Fibroblast of lung (primary cell): ENCODE data around the gene SORCS2. TPM values are rescaled to one million over a fixed set of nuclear protein-coding genes. Genes with fewer than 3 reads are reported as not detected.

Source experiments
- DNase-seq, 2 donors: peaks; one replicate each; pipeline versions ENCODE4 v3.0.0 to v3.0.0-alpha.2; 2010; ENCODE audit warnings: low read depth in 2 of 2
- H2AFZ ChIP-seq: 2 replicates; pipeline ENCODE4 v1.5.1; 2012; ENCODE audit warnings: low read length, control low read depth, inconsistent platforms
- H3K27ac ChIP-seq: 2 replicates; pipeline ENCODE4 v1.5.1; 2011; ENCODE audit warnings: low read length, control low read depth; ENCODE audit not compliant: insufficient read depth
- H3K27me3 ChIP-seq: 2 replicates; pipeline ENCODE4 v1.5.1; 2011; ENCODE audit warnings: mild to moderate bottlenecking, low read length; ENCODE audit not compliant: control insufficient read depth, insufficient read depth
- H3K36me3 ChIP-seq: 2 replicates; pipeline ENCODE4 v1.5.1; 2011; ENCODE audit warnings: low read length; ENCODE audit not compliant: control insufficient read depth, insufficient read depth
- H3K4me1 ChIP-seq: 2 replicates; pipeline ENCODE4 v1.5.1; 2011; ENCODE audit warnings: low read length; ENCODE audit not compliant: control insufficient read depth, insufficient read depth; ENCODE audit errors: extremely low read depth
- H3K4me2 ChIP-seq: 2 replicates; pipeline ENCODE4 v1.5.1; 2011; ENCODE audit warnings: low read length, control low read depth; ENCODE audit not compliant: insufficient read depth; ENCODE audit errors: extremely low read depth
- H3K4me3 ChIP-seq, 4 experiments: fragments of 200-600 bp in 1 of 4; sonication (generic) in 1 of 4; replicated peaks in 1 of 4; 2 replicates each; pipeline ENCODE4 v1.5.1; 2011 to 2016; ENCODE audit warnings: low read length in 4 of 4, low read depth in 3 of 4, mild to moderate bottlenecking in 3 of 4, control low read depth in 2 of 4, inconsistent platforms in 1 of 4, mixed read lengths in 1 of 4; ENCODE audit not compliant: insufficient read depth in 1 of 4; ENCODE audit errors: control extremely low read depth in 1 of 4
- H3K79me2 ChIP-seq: 2 replicates; pipeline ENCODE4 v1.5.1; 2012; ENCODE audit warnings: mild to moderate bottlenecking, low read length, inconsistent platforms; ENCODE audit not compliant: control insufficient read depth, insufficient read depth
- H3K9ac ChIP-seq: 2 replicates; pipeline ENCODE4 v1.5.1; 2011; ENCODE audit warnings: mild to moderate bottlenecking, low read length, control low read depth; ENCODE audit not compliant: insufficient read depth
- H3K9me3 ChIP-seq: 2 replicates; pipeline ENCODE4 v1.5.1; 2012; ENCODE audit warnings: low read depth, low read length; ENCODE audit not compliant: control insufficient read depth, insufficient read depth
- H4K20me1 ChIP-seq: 2 replicates; pipeline ENCODE4 v1.5.1; 2011; ENCODE audit warnings: low read length; ENCODE audit not compliant: control insufficient read depth, insufficient read depth; ENCODE audit errors: extremely low read depth
- EZH2 ChIP-seq: IDR thresholded peaks from 2 replicates; pipeline ENCODE4 v1.5.1; 2012; ENCODE audit warnings: low read length, control low read depth, mild to moderate bottlenecking; ENCODE audit errors: missing control alignments
- polyA plus RNA-seq, 2 donors: library from polyadenylated mRNA; depleted of rRNA in 1 of 2; stranded (reverse) in 1 of 2; unstranded in 1 of 2; fragments of >200 nt; gene quantifications; 2 replicates each; pipeline ENCODE4 v1.2.1, GENCODE V29; 2011 to 2012; ENCODE audit warnings: missing spikeins in 1 of 2
- total RNA-seq: library from RNA; depleted of rRNA; stranded (reverse); fragments of >200 nt; gene quantifications from 2 replicates; pipeline ENCODE4 v1.2.1, GENCODE V29; 2014
- TF ChIP-seq, protein P1 (sequence below), 2 donors: IDR thresholded peaks in 1 of 2; conservative IDR thresholded peaks in 1 of 2; 1 replicate in 1 of 2; 2 replicates in 1 of 2; pipeline ENCODE4 v1.5.1; 2011 to 2012; ENCODE audit warnings: low read length in 2 of 2, control low read depth in 1 of 2, inconsistent platforms in 1 of 2, low read depth in 1 of 2, mild to moderate bottlenecking in 1 of 2

Gene SORCS2
- total and polyA plus RNA-seq, 2 donors (not counting 1 experiment from before 2014, with no cell fraction given): 0.17 to 0.41 TPM

DNA sequence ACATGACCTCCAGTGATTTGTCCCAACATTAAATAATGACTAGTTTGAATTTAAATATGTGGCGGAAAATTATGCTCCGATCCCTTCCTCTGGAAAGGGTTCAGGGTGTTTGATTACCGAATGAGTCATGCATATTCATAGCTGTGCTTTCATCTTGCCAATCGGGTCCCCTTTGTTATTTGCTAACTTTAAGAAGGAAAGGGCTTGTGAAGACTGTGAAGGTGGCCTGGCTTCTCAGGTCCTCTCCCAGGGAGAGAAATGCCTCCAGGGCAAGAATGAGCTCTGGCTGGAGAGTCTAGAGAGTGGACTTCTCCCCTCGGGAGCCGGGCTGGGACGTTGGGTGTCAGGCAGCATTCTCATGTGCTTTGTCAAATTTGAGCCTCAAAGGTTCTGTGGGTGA lies 397.9 kb downstream of the SORCS2 start:
- no peaks in the 10 kb centered on the region for H3K36me3 ChIP-seq
- peak; percentile 2 to 61 for DNase-seq
- TF ChIP-seq, protein P1, sequence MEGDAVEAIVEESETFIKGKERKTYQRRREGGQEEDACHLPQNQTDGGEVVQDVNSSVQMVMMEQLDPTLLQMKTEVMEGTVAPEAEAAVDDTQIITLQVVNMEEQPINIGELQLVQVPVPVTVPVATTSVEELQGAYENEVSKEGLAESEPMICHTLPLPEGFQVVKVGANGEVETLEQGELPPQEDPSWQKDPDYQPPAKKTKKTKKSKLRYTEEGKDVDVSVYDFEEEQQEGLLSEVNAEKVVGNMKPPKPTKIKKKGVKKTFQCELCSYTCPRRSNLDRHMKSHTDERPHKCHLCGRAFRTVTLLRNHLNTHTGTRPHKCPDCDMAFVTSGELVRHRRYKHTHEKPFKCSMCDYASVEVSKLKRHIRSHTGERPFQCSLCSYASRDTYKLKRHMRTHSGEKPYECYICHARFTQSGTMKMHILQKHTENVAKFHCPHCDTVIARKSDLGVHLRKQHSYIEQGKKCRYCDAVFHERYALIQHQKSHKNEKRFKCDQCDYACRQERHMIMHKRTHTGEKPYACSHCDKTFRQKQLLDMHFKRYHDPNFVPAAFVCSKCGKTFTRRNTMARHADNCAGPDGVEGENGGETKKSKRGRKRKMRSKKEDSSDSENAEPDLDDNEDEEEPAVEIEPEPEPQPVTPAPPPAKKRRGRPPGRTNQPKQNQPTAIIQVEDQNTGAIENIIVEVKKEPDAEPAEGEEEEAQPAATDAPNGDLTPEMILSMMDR (conservative IDR thresholded peaks at IDR 0.05 in 1 of 2, IDR thresholded peaks at IDR 0.05 in 1 of 2; ENCODE audit: low read depth in 1 of 2, low read length in 2 of 2): no peak
- no peak for TF ChIP-seq EZH2
- no peak overlapping the region for H3K4me2 ChIP-seq
- H3K27ac ChIP-seq: no peak overlapping the region
- H3K9ac ChIP-seq: no peak overlapping the region
- no peaks in the 10 kb centered on the region for H4K20me1 ChIP-seq
- no peaks in the 10 kb centered on the region for H3K9me3 ChIP-seq
- no peak overlapping the region for H3K4me3 ChIP-seq
- H3K27me3 ChIP-seq: no peaks in the 10 kb centered on the region
- H3K79me2 ChIP-seq: no peaks in the 10 kb centered on the region
- no peak overlapping the region for H2AFZ ChIP-seq
- H3K4me1 ChIP-seq: no peaks in the 10 kb centered on the region

DNA sequence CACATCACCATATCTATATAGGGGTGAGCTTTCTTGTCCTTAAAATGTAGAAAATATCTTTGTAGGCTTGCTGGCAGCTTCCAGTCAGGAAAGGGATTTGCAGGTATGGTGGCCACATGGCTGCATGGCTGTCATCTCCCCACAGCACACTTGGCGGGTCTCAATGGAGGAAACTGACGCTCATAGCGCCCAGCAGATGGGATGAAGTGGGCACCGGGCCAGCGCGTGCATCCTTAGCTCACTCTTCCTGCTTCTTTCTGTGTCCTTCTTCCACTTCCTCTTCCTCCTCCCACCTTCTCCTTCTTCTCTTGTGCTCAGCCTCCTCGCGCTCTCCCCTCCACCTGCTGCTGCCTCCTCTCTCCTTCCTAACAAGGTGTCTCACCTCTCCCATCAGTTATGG lies 398.6 kb downstream of the SORCS2 start:
- Histone ChIP-seq H3K27ac (no peak overlapping the region), H3K9ac (no peak overlapping the region), H3K9me3 (no peaks in the 10 kb centered on the region), H3K27me3 (no peaks in the 10 kb centered on the region), H3K4me1 (no peaks in the 10 kb centered on the region), H3K4me3 (no peak overlapping the region), H4K20me1 (no peaks in the 10 kb centered on the region), H3K79me2 (no peaks in the 10 kb centered on the region), H3K36me3 (no peaks in the 10 kb centered on the region), H2AFZ (no peak overlapping the region), H3K4me2 (no peak overlapping the region)
- TF ChIP-seq EZH2: no peak
- TF ChIP-seq, protein P1 (conservative IDR thresholded peaks at IDR 0.05 in 1 of 2, IDR thresholded peaks at IDR 0.05 in 1 of 2; ENCODE audit: low read depth in 1 of 2, low read length in 2 of 2): no peak
- DNase-seq: no peak

DNA sequence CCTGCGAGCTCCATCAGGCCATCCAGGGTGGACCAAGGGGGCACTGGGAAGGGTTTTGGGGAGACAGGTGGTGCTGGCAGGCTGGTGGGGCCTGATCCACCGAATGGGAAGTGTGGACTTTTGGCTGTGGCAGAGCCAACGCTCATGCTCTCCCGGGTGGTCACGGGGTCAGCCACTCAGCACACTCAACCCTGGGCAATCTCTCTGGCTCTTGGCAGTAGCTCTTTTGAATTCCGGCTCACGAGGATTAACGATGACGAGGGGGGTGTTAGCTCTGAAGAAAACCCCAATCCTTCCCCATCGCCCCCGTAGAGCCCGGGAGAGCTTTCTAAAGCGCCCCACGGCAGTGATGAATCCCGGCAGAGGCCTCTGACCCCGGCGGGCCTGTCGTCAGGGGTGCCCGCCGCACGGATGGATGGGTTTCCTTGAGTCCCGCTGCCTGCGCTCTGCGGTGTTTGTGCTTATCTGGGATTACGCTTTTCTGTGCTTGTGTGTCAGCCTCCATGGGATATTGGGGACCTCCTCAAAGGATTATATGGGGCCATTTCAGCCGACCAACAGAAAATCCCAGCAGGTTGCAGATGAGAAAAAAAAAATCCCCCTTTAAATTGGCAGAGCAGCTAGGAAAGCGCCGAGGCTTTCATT lies 399.2 kb downstream of the SORCS2 start:
- Histone ChIP-seq H3K4me3 (no peak overlapping the region), H3K9me3 (no peaks in the 10 kb centered on the region), H3K79me2 (no peaks in the 10 kb centered on the region), H3K27me3 (no peaks in the 10 kb centered on the region), H3K27ac (no peak overlapping the region), H3K4me2 (no peak overlapping the region), H3K4me1 (no peaks in the 10 kb centered on the region), H3K36me3 (no peaks in the 10 kb centered on the region), H2AFZ (no peak overlapping the region), H3K9ac (no peak overlapping the region), H4K20me1 (no peaks in the 10 kb centered on the region)
- DNase-seq: no peak
- TF ChIP-seq EZH2: no peak
- TF ChIP-seq, protein P1 (conservative IDR thresholded peaks at IDR 0.05 in 1 of 2, IDR thresholded peaks at IDR 0.05 in 1 of 2; ENCODE audit: low read depth in 1 of 2, low read length in 2 of 2): no peak
